GM21528 (cell line): ENCODE results near the gene SASH3.

Experiments used
- ATAC-seq: cut with Tn5 transposase; IDR thresholded peaks from one replicate; pipeline ENCODE4 v1.9.1; 2021; ENCODE audit warnings: mild to moderate bottlenecking, moderate library complexity; ENCODE audit not compliant: unreplicated experiment, low FRiP score

Gene SASH3

DNA sequence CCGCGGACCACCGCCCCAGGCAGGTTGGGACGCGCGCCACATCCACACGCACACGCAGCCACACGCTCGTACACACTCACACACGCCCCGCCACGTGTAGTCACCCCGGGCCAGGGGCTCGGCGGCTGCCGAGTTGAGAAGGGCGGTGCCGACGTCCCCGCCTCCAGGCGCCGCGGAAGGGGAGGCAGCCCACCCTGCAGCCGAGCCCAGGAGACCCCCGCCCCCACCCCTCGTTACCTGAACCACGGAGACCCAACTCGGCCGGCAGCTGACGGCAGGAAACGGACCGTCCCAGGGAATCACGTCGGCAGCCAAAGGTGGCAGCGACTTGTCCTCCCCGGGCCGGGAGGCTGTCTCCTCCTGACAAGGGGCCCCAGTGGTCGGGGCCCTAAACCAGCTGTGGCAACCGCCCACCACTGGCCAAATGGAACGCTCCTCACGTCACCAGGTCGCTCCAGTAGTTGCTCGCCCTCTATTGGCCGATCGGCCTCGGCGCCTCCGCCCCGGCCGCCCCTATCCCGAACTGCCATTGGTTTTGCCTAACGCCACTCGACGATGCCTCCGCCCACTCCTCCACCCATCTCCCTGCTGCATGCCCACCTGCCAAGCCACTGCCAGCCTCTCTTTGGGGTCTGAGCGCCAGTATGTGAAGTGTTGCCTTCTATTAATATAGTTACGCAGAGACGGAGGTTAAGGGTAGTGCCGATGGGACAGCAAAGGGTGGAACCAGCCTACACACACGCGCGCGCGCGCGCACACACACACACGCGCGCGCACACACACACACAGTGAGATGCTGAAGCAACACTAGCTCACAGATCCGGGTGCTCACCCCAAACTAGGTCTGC lies 63.9 kb downstream of the SASH3 start, which contains the start of gene ZDHHC9:
TSS of gene ZDHHC9 (minus strand) at position 428 of the 848 bp plus-strand sequence. CDS start 1,941 bp downstream, outside the sequence.
- peak; percentile 98 for ATAC-seq
